Cardiac muscle cell (in vitro differentiated cells and primary cell): ENCODE results near the gene ABCB1. TPM values are rescaled to one million over a fixed set of nuclear protein-coding genes. Genes with fewer than 3 reads are reported as not detected.
"Not testable (repeated sequence)": the region's sequence is repeated elsewhere in the genome, so short reads cannot be mapped to it uniquely, and the experiment has no call there.

Experiments used
- DNase-seq, 2 donors: peaks; one replicate each; pipeline versions ENCODE4 v3.0.0 to v3.0.0-alpha.2; 2010 to 2017; ENCODE audit warnings: low read depth in 1 of 2, low spot score in 1 of 2
- H3K27ac ChIP-seq: fragments of 200-600 bp; sonication (generic); 2 replicates; pipeline ENCODE4 v1.5.1; 2016
- H3K27me3 ChIP-seq: fragments of 200-600 bp; sonication (generic); 2 replicates; pipeline ENCODE4 v1.6.0; 2016; ENCODE audit warnings: control low read depth
- H3K36me3 ChIP-seq: fragments of 200-600 bp; sonication (generic); 2 replicates; pipeline ENCODE4 v1.5.1; 2016; ENCODE audit warnings: control low read depth
- H3K4me1 ChIP-seq: fragments of 200-600 bp; sonication (generic); 2 replicates; pipeline ENCODE4 v1.8.1; 2017; ENCODE audit warnings: low read depth, mild to moderate bottlenecking, mixed run types
- H3K4me3 ChIP-seq: fragments of 200-600 bp; sonication (generic); 2 replicates; pipeline ENCODE4 v1.5.1; 2016; ENCODE audit warnings: mild to moderate bottlenecking
- H3K9me3 ChIP-seq: fragments of 200-600 bp; sonication (generic); 2 replicates; pipeline ENCODE4 v1.5.1; 2017; ENCODE audit warnings: low read depth, mild to moderate bottlenecking, control low read depth
- CTCF ChIP-seq: IDR thresholded peaks from 2 replicates; pipeline ENCODE4 v1.5.1; 2012; ENCODE audit warnings: low read depth, mild to moderate bottlenecking, low read length
- polyA plus RNA-seq: library from polyadenylated mRNA; unstranded; fragments of >200 nt; fragmentation: Nextera tagmentation; extraction: Ambion mirVana; gene quantifications from 2 replicates; pipeline ENCODE4 v1.2.1, GENCODE V29; 2016
- total RNA-seq: library from RNA; depleted of rRNA; stranded (reverse); fragments of >200 nt; gene quantifications from 2 replicates; pipeline ENCODE4 v1.2.3, GENCODE V29; 2016

Gene ABCB1
- total and polyA plus RNA-seq, 2 experiments from 2014 or later: not detected

- Histone ChIP-seq H3K27me3 (peaks cover 22% of the 10 kb centered on the region), H3K9me3 (no peaks in the 10 kb centered on the region), H3K4me3 (peak within 1 kb of the TSS; percentile 38), H3K4me1 (peaks cover 27% of the 10 kb centered on the region), H3K36me3 (no peaks in the 10 kb centered on the region), H3K27ac (peak within 1 kb of the TSS; percentile 70)
- DNase-seq: peak; percentile 17 to 54
- TF ChIP-seq CTCF: no peak
These were observed 125.1 kb downstream of the ABCB1 start, which contains the start of gene ABCB4 for GRCh38 chr7:87475359-87476178. TSS of gene ABCB4 (minus strand) at chr7:87475680. CDS start at chr7:87475465, 215 bp downstream.

GRCh38 chr7:87474533-87475358 is 125.9 kb downstream of the ABCB1 start:
- H3K9me3 ChIP-seq: no peaks in the 10 kb centered on the region
- no peak for TF ChIP-seq CTCF
- peaks cover 22% of the 10 kb centered on the region for H3K27me3 ChIP-seq
- peak overlapping the region; percentile 38 for H3K4me3 ChIP-seq
- peak overlapping the region; percentile 70 for H3K27ac ChIP-seq
- peak in 1 of 2 donors; percentile 2 for DNase-seq
- no peaks in the 10 kb centered on the region for H3K36me3 ChIP-seq
- H3K4me1 ChIP-seq: peaks cover 20% of the 10 kb centered on the region

GRCh38 chr7:87473986-87474385 is 126.7 kb downstream of the ABCB1 start:
- no peak for TF ChIP-seq CTCF
- H3K27ac ChIP-seq: peak overlapping the region; percentile 70
- H3K4me1 ChIP-seq: peaks cover 15% of the 10 kb centered on the region
- H3K9me3 ChIP-seq: no peaks in the 10 kb centered on the region
- no peak overlapping the region for H3K4me3 ChIP-seq
- DNase-seq: no peak
- H3K36me3 ChIP-seq: no peaks in the 10 kb centered on the region
- H3K27me3 ChIP-seq: peaks cover 22% of the 10 kb centered on the region

GRCh38 chr7:87473192-87473591 is 127.5 kb downstream of the ABCB1 start:
- Histone ChIP-seq H3K27ac (no peak overlapping the region), H3K4me3 (no peak overlapping the region), H3K9me3 (no peaks in the 10 kb centered on the region), H3K36me3 (no peaks in the 10 kb centered on the region), H3K4me1 (peaks cover 15% of the 10 kb centered on the region), H3K27me3 (peaks cover 22% of the 10 kb centered on the region)
- TF ChIP-seq CTCF: no peak
- no peak for DNase-seq

GRCh38 chr7:87471473-87471872 is 129.2 kb downstream of the ABCB1 start:
- DNase-seq: no peak

GRCh38 chr7:87469204-87469603 is 131.5 kb downstream of the ABCB1 start:
- not testable (repeated sequence) for DNase-seq, H3K4me3 ChIP-seq, H3K36me3 ChIP-seq, H3K27me3 ChIP-seq, H3K27ac ChIP-seq, H3K9me3 ChIP-seq
- peaks cover 20% of the 10 kb centered on the region for H3K4me1 ChIP-seq

More at GRCh38 chr7:87471473-87471872, 129.2 kb downstream of the ABCB1 start:
- TF ChIP-seq CTCF: no peak
- no peaks in the 10 kb centered on the region for H3K36me3 ChIP-seq
- no peaks in the 10 kb centered on the region for H3K9me3 ChIP-seq
- no peak overlapping the region for H3K4me3 ChIP-seq
- H3K4me1 ChIP-seq: peaks cover 15% of the 10 kb centered on the region
- peaks cover 19% of the 10 kb centered on the region for H3K27me3 ChIP-seq
- H3K27ac ChIP-seq: no peak overlapping the region

- peaks cover 25% of the 10 kb centered on the region for H3K4me1 ChIP-seq
- peak overlapping the region; percentile 52 for H3K27ac ChIP-seq
- DNase-seq, H3K36me3 ChIP-seq, H3K9me3 ChIP-seq, H3K27me3 ChIP-seq, H3K4me3 ChIP-seq: not testable (repeated sequence)
These were observed 135.2 kb downstream of the ABCB1 start for GRCh38 chr7:87465534-87465880.

GRCh38 chr7:87464830-87465533 is 135.7 kb downstream of the ABCB1 start:
- not testable (repeated sequence) for H3K4me3 ChIP-seq, DNase-seq
- H3K27ac ChIP-seq: peak overlapping the region; percentile 52

More at GRCh38 chr7:87464830-87465533, 135.7 kb downstream of the ABCB1 start:
- peaks cover 25% of the 10 kb centered on the region for H3K4me1 ChIP-seq
- not testable (repeated sequence) for H3K27me3 ChIP-seq, H3K9me3 ChIP-seq, H3K36me3 ChIP-seq
